Keratinocyte (primary cell): Measurements from ENCODE around the gene KAT6B. TPM values are rescaled to one million over a fixed set of nuclear protein-coding genes. Genes with fewer than 3 reads are reported as not detected.

ENCODE experiments used
- DNase-seq: peaks from one replicate; pipeline ENCODE4 v3.0.0-alpha.2; 2011; ENCODE audit warnings: low read depth, missing footprints, low spot score
- FAIRE-seq: peaks from 2 replicates; lab custom pipeline; 2011; peaks lifted over from hg19 to GRCh38; lab: Jason Lieb, UNC
- H2AFZ ChIP-seq: 2 replicates; pipeline ENCODE4 v1.6.0; 2012; ENCODE audit warnings: low read length, control low read depth, inconsistent platforms; ENCODE audit not compliant: control insufficient read depth
- H3K27ac ChIP-seq: 2 replicates; pipeline ENCODE4 v1.5.1; 2011; ENCODE audit warnings: low read length; ENCODE audit not compliant: control insufficient read depth, insufficient read depth
- H3K27me3 ChIP-seq: 3 replicates; pipeline ENCODE4 v1.6.0; 2011; ENCODE audit warnings: low read length; ENCODE audit not compliant: control insufficient read depth, insufficient read depth; ENCODE audit errors: extremely low read depth
- H3K36me3 ChIP-seq, 2 experiments: 2 replicates in 1 of 2; 3 replicates in 1 of 2; pipeline ENCODE4 v1.5.1; 2011; ENCODE audit warnings: low read length in 2 of 2, mild to moderate bottlenecking in 1 of 2; ENCODE audit not compliant: control insufficient read depth in 2 of 2, insufficient read depth in 2 of 2; ENCODE audit errors: extremely low read depth in 1 of 2
- H3K4me1 ChIP-seq: 3 replicates; pipeline ENCODE4 v1.5.1; 2011; ENCODE audit warnings: low read length; ENCODE audit not compliant: control insufficient read depth, insufficient read depth; ENCODE audit errors: extremely low read depth
- H3K4me2 ChIP-seq: 3 replicates; pipeline ENCODE4 v1.6.0; 2011; ENCODE audit warnings: low read depth, low read length; ENCODE audit not compliant: control insufficient read depth, insufficient read depth; ENCODE audit errors: extremely low read depth
- H3K4me3 ChIP-seq, 3 experiments: fragments of 200-600 bp in 1 of 3; sonication (generic) in 1 of 3; 2 replicates in 2 of 3; 3 replicates in 1 of 3; pipeline ENCODE4 v1.5.1; 2011 to 2016; ENCODE audit warnings: low read length in 3 of 3, mild to moderate bottlenecking in 3 of 3, control low read depth in 2 of 3, inconsistent platforms in 1 of 3, low read depth in 1 of 3, mixed read lengths in 1 of 3, mixed run types in 1 of 3, moderate library complexity in 1 of 3; ENCODE audit not compliant: control insufficient read depth in 2 of 3, insufficient read depth in 2 of 3; ENCODE audit errors: extremely low read depth in 1 of 3
- H3K79me2 ChIP-seq: 2 replicates; pipeline ENCODE4 v1.6.0; 2012; ENCODE audit warnings: low read length; ENCODE audit not compliant: control insufficient read depth, insufficient read depth
- H3K9ac ChIP-seq: 3 replicates; pipeline ENCODE4 v1.6.0; 2011; ENCODE audit warnings: low read length; ENCODE audit not compliant: control insufficient read depth, insufficient read depth; ENCODE audit errors: extremely low read depth
- H3K9me1 ChIP-seq: 3 replicates; pipeline ENCODE4 v1.6.0; 2011; ENCODE audit warnings: low read length; ENCODE audit not compliant: control insufficient read depth, insufficient read depth; ENCODE audit errors: extremely low read depth
- H3K9me3 ChIP-seq: 2 replicates; pipeline ENCODE4 v1.5.1; 2012; ENCODE audit warnings: low read depth, low read length; ENCODE audit not compliant: control insufficient read depth
- H4K20me1 ChIP-seq: 3 replicates; pipeline ENCODE4 v1.6.0; 2011; ENCODE audit warnings: low read length; ENCODE audit not compliant: control insufficient read depth, insufficient read depth; ENCODE audit errors: extremely low read depth
- EZH2 ChIP-seq: IDR thresholded peaks from one replicate; pipeline ENCODE4 v1.6.1; 2012; ENCODE audit warnings: inconsistent platforms, mild to moderate bottlenecking, low read length, moderate library complexity
- dilution Hi-C: fragments of 300-500 bp; cut with MboI; formaldehyde crosslinking; loops from one replicate; pipeline ENCODE4 v1.7.0; 2020; ENCODE audit warnings: low sequenced_read_pairs; ENCODE audit not compliant: extremely low pct_ligation_motif_present
- polyA plus RNA-seq, 5 experiments: library from polyadenylated mRNA; depleted of rRNA in 3 of 5; stranded (reverse) in 3 of 5; stranded (forward) in 1 of 5; unstranded in 1 of 5; fragments of >200 nt; gene quantifications; 1 replicate in 1 of 5; 2 replicates in 3 of 5; 3 replicates in 1 of 5; pipeline versions ENCODE4 v1.2.1 to v1.2.3, GENCODE V29; 2011 to 2012; ENCODE audit warnings: missing spikeins in 2 of 5, low read depth in 1 of 5, low replicate concordance in 1 of 5
- TF ChIP-seq, protein P1 (sequence below), 3 experiments: IDR thresholded peaks in 1 of 3; conservative IDR thresholded peaks in 1 of 3; optimal IDR thresholded peaks in 1 of 3; 2 replicates in 2 of 3; 3 replicates in 1 of 3; pipeline versions ENCODE3 to v1.5.1; 2011; ENCODE audit warnings: low read length in 3 of 3, mild to moderate bottlenecking in 3 of 3, moderate library complexity in 2 of 3, control low read depth in 1 of 3, inconsistent platforms in 1 of 3; ENCODE audit not compliant: insufficient read depth in 2 of 3; ENCODE audit errors: extremely low read depth in 1 of 3

The KAT6B gene
- polyA plus RNA-seq, 1 donor (not counting 4 experiments of a cell fraction or from before 2014, with no cell fraction given) = 2.9 TPM

DNA sequence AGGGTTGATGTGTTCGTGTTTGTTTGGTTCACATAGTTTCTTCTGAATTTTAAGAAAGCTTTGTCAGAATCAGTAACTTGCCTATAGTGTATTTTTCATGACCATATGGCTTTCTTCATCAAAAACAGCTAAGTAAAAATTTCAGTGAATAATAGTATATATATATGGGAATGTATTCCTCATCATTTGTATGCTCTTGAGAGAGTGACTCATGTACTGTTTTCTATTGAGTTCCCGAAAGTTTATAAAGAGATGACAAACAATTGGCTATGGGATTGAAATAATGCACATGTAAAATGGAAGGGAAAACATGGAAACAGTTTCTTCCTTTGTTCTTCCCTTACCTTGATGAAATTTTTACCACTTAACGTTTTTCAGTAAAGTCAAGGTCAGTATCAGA is 56.4 kb downstream of the KAT6B start:
- Histone ChIP-seq H3K36me3 (no peaks in the 10 kb centered on the region), H3K4me2 (no peak overlapping the region), H3K9ac (no peak overlapping the region), H2AFZ (no peak overlapping the region), H3K27me3 (no peaks in the 10 kb centered on the region), H3K4me1 (no peaks in the 10 kb centered on the region), H3K79me2 (no peaks in the 10 kb centered on the region), H3K4me3 (no peak overlapping the region), H3K27ac (no peak overlapping the region), H3K9me3 (no peaks in the 10 kb centered on the region), H4K20me1 (no peaks in the 10 kb centered on the region), H3K9me1 (no peaks in the 10 kb centered on the region)
- no peak for FAIRE-seq
- TF ChIP-seq EZH2 = no peak
- TF ChIP-seq, protein P1, sequence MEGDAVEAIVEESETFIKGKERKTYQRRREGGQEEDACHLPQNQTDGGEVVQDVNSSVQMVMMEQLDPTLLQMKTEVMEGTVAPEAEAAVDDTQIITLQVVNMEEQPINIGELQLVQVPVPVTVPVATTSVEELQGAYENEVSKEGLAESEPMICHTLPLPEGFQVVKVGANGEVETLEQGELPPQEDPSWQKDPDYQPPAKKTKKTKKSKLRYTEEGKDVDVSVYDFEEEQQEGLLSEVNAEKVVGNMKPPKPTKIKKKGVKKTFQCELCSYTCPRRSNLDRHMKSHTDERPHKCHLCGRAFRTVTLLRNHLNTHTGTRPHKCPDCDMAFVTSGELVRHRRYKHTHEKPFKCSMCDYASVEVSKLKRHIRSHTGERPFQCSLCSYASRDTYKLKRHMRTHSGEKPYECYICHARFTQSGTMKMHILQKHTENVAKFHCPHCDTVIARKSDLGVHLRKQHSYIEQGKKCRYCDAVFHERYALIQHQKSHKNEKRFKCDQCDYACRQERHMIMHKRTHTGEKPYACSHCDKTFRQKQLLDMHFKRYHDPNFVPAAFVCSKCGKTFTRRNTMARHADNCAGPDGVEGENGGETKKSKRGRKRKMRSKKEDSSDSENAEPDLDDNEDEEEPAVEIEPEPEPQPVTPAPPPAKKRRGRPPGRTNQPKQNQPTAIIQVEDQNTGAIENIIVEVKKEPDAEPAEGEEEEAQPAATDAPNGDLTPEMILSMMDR (optimal IDR thresholded peaks at IDR 0.05 in 1 of 3, IDR thresholded peaks at IDR 0.05 in 1 of 3, conservative IDR thresholded peaks at IDR 0.05 in 1 of 3; ENCODE audit: extremely low read depth in 1 of 3, insufficient read depth in 2 of 3, low read length in 3 of 3) = no peak
- dilution Hi-C loops = no loop called here
- DNase-seq = no peak

DNA sequence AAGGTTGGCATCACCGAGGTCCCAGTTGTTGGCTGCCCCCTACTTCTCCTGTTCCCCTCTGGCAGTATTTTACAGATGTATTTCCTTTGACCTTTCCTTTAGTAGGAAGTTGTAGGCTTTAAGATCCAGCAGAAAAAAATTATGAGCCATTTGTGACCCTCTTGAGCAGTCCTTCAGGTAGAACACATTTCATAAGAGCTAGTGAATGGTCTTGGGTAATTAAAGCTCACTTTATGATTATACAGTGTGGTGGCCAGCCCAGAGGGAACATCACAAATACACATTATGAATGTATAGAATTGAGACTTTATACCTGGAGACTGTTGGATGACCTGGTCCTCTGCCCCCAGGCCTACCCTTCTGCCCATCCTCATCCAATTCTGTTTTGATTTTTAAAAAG is 57.0 kb downstream of the KAT6B start:
- Histone ChIP-seq H3K79me2 (no peaks in the 10 kb centered on the region), H3K9me1 (no peaks in the 10 kb centered on the region), H3K9ac (no peak overlapping the region), H2AFZ (no peak overlapping the region), H3K27ac (no peak overlapping the region), H4K20me1 (no peaks in the 10 kb centered on the region), H3K9me3 (no peaks in the 10 kb centered on the region), H3K4me1 (no peaks in the 10 kb centered on the region), H3K4me2 (no peak overlapping the region), H3K4me3 (no peak overlapping the region), H3K36me3 (no peaks in the 10 kb centered on the region), H3K27me3 (no peaks in the 10 kb centered on the region)
- dilution Hi-C loops = no loop called here
- DNase-seq (no peak), FAIRE-seq (no peak)
- TF ChIP-seq EZH2 = no peak
- TF ChIP-seq, protein P1 (optimal IDR thresholded peaks at IDR 0.05 in 1 of 3, IDR thresholded peaks at IDR 0.05 in 1 of 3, conservative IDR thresholded peaks at IDR 0.05 in 1 of 3; ENCODE audit: extremely low read depth in 1 of 3, insufficient read depth in 2 of 3, low read length in 3 of 3) = no peak
